Middle frontal gyrus (tissue), 1 donor: Measurements from ENCODE around the gene FBXL16.
A peak's percentile ranks its signal among the peaks of the same experiment; 100 is the strongest.

Source experiments
- DNase-seq: peaks from one replicate; pipeline ENCODE4 v3.0.0-alpha.2; 2015; ENCODE audit warnings: low spot score; ENCODE audit errors: extremely low spot score

Gene FBXL16

GRCh38 chr16:678209-678857 lies 27.3 kb downstream of the FBXL16 start:
- no peak for DNase-seq

DNA sequence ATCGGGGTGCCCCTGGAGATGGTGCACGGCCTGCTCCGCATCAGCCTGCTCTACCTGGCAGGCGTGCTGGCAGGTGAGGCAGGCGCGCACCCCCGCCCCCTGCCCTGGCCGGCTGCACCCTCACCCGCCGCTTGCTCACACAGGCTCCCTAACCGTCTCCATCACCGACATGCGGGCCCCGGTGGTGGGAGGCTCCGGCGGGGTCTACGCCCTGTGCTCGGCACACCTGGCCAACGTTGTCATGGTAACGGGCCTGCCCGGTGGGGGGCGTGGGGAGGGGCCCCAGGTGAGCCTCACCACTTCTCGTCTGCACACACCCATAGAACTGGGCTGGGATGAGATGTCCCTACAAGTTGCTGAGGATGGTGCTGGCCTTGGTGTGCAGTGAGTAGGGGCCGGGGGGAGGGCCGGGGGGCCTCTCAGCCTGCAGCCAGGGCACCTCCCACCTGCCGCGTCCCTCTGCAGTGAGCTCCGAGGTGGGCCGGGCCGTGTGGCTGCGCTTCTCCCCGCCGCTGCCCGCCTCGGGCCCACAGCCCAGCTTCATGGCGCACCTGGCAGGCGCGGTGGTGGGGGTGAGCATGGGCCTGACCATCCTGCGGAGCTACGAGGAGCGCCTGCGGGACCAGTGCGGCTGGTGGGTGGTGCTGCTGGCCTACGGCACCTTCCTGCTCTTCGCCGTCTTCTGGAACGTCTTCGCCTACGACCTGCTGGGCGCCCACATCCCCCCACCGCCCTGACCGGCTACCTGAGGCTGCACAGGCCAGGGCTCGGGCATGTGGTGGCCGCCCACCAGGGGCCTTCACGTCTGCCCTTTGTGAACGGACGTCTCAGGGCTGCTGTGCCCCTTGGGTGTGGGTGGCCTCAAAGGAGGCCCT lies 28.0 kb downstream of the FBXL16 start:
- no peak for DNase-seq

DNA sequence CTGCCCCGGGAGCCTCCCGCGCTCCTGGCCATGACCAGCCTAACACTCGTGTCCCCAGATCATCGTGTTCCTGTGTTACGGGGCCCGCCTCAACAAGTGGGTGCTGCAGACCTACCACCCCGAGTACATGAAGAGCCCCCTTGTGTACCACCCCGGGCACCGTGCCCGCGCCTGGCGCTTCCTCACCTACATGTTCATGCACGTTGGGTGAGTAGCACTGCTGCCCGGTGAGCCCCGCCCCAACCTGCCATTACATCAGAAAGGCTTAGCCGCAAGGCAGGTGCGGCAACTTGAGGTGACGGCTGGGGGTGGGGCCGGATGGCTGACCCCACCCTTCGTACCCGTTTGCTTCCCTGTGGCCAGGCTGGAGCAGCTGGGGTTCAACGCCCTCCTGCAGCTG lies 28.7 kb downstream of the FBXL16 start:
- no peak for DNase-seq

- DNase-seq = no peak
Observed at GRCh38 chr16:676565-676902, 29.1 kb downstream of the FBXL16 start.

GRCh38 chr16:675884-676564 lies 29.6 kb downstream of the FBXL16 start:
- DNase-seq = no peak

- DNase-seq = peak; percentile 44
Observed at GRCh38 chr16:674968-675883, 30.4 kb downstream of the FBXL16 start, which contains the start of gene RHBDL1. Gene RHBDL1 (plus strand): TSS chr16:675671. CDS start chr16:675791, 120 bp downstream.

DNA sequence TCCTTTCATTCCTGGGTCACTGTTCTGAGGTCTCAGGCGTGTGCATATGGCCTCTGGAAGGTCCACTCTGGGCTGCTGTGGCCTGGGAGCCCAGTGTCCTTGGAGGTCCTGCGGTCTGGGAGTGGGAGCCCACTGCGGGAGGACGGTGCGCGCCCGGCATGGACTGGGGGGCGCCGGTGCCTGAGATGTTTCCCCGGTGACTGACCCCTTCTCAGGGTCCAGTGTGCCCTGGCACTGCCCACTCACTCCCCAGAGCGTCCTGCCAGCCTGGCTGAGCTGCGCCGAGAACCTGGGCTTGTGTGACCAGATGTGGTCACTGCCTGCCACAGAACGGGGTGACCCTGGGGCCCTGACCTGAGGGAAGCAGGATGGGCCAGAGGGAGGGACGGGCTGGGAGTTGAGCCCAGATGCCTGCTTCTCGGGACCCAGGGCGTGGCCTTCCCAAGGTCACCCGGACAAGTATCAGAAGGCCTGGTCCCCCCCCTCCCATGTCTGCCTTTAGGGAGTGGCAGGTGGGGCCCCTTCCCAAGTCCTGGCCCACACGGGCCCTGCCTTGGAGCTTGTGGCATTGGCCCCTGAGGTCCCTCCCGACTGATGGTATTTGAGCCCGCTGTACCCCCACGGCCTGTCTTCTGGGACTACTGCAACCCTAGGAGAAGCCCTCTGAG lies 31.3 kb downstream of the FBXL16 start:
- DNase-seq = no peak

DNA sequence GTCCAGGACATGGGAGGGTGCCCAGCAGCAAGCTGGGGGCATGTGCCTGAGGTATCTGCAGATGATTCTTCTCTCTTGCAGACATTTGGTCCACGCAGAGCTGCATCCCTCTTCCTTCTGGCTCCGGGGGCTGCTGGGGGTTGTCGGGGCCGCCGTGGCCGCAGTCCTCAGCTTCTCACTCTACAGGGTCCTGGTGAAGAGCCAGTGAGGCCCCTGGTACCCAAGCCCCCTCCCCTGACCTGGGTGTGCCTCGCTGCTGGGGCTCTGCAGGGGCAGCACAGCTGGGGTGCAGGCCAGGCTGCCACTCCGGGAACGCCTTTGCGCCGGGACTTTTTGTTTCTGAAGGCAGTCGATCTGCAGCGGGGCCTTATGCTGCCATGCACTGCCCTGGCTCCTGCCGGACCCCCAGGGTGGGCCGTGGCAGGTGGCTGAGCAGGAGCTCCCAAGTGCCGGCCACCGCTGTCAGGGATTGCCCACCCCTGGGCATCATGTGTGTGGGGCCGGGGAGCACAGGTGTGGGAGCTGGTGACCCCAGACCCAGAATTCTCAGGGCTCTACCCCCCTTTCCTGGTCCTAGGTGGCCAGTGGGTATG lies 32.1 kb downstream of the FBXL16 start:
- DNase-seq = no peak

DNA sequence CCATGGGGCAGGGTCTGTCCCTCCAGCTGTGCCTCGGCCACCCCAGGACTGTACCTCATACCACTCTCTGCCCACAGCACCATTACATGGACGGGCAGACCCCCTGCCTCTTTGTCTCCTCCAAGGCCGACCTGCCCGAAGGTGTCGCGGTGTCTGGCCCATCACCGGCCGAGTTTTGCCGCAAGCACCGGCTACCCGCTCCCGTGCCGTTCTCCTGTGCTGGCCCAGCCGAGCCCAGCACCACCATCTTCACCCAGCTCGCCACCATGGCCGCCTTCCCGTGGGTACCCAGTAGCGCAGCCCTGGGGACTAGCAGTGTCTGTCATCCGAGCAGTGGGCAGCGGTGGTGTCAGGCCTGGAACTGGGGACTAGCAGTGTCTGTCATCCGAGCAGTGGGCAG lies 32.8 kb downstream of the FBXL16 start:
- no peak for DNase-seq

GRCh38 chr16:672371-672770 lies 33.2 kb downstream of the FBXL16 start:
- no peak for DNase-seq

DNA sequence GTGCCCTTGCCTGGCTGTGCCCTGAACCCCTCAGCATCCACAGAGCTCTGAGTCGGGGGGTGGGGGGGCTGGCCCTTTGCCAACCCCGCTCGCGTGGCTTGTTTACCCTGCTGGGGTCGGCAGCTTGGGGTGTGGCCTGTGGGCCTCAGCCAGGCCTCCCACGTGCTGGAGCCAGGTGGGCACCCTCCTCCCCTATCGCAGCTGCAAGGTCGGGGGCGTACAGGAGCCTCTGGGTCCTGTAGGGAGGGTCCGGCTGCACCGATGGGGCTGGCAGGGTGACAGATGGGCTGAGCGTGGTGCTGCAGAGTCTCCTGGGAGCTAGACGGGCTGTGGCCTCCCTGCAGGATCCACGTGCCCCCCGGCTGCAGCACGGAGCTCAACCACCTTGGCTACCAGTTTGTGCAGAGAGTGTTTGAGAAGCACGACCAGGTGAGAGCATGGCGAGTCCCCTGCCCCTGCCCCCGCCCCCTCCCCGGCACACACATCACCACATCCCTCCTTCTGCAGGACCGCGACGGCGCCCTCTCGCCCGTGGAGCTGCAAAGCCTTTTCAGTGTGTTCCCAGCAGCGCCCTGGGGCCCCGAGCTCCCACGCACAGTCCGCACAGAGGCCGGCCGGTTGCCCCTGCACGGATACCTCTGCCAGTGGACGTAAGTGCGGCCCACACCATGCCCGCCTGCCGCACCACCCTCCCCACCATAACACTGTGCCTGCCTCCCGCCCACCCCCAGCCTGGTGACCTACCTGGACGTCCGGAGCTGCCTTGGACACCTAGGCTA lies 34.1 kb downstream of the FBXL16 start:
- DNase-seq = no peak

GRCh38 chr16:670485-671352 lies 34.9 kb downstream of the FBXL16 start:
- DNase-seq = no peak

GRCh38 chr16:669666-670065 lies 35.9 kb downstream of the FBXL16 start:
- DNase-seq = no peak

GRCh38 chr16:668519-669171 lies 37.0 kb downstream of the FBXL16 start:
- no peak for DNase-seq

GRCh38 chr16:667780-668518 lies 37.7 kb downstream of the FBXL16 start, which contains the start of gene RHOT2:
Gene RHOT2 (plus strand): TSS chr16:668132. CDS start chr16:668200, 68 bp downstream.
- peak; percentile 90 for DNase-seq

DNA sequence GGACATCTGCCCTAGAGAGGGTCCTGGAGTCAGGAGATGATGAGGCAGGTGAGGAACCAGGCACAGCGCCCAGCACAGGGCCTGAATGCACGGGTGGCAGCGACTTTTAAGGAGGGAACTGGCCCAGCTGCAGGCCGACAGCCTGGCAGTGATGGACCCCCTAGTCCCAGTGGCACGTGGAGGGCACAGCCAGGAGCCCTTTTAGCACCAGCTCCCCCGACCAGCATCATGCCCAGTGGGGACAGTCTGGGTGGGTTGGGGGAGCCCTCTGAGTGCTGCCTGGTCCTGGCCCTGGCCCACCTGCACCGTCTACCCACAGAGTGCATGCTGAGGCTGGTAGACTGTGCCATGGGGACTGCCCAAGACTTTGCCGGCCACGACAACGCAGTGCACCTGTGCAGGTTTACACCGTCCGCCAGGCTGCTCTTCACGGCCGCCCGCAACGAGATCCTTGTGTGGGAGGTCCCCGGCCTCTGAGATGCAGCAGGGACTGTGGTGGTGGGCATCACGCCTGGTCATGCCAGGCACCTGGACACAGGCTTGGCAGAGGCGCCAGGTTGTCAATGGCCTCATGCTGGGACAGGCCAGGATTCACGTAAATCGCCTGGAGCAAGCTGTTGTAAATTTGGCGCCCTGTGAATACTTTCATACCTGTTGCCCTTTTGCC lies 38.4 kb downstream of the FBXL16 start:
- DNase-seq = no peak

DNA sequence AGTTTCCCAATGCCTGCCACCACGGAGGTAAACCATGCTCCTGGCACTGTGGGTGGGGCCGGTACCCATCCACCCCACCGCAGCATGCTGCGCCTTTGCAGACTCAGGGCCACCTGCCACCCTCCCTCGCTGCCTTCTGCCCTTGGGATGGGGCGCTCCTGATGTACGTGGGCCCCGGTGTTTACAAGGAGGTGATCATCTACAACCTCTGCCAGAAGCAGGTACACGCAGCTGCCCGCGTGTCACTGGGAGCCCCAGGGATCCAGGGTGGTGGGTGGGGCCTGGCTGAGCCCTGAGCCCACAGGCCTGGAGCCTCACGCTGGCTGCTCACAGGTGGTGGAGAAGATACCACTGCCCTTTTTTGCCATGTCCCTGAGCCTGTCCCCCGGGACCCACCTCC lies 39.0 kb downstream of the FBXL16 start:
- DNase-seq = no peak
